GM12801 (cell line): ENCODE data around the gene BTBD9.

Experiments
- CTCF ChIP-seq: IDR thresholded peaks from one replicate; pipeline ENCODE4 v1.5.1; 2011; ENCODE audit warnings: control low read depth; ENCODE audit not compliant: insufficient read length; ENCODE audit errors: extremely low read depth

Gene BTBD9

GRCh38 chr6:38152620-38153019 is 487.1 kb downstream of the BTBD9 start:
- TF ChIP-seq CTCF = no peak

- no peak for TF ChIP-seq CTCF
Measured at GRCh38 chr6:38151580-38152500, 487.9 kb downstream of the BTBD9 start.

GRCh38 chr6:38150681-38151296 is 488.9 kb downstream of the BTBD9 start:
- no peak for TF ChIP-seq CTCF

GRCh38 chr6:38150021-38150420 is 489.7 kb downstream of the BTBD9 start:
- no peak for TF ChIP-seq CTCF

GRCh38 chr6:38149531-38149930 is 490.2 kb downstream of the BTBD9 start:
- no peak for TF ChIP-seq CTCF

- TF ChIP-seq CTCF = no peak
Measured at GRCh38 chr6:38148606-38149005, 491.1 kb downstream of the BTBD9 start.

- no peak for TF ChIP-seq CTCF
Measured at GRCh38 chr6:38146734-38147027, 493.0 kb downstream of the BTBD9 start.
